Measurements from ENCODE around the gene CPTP.

DNA sequence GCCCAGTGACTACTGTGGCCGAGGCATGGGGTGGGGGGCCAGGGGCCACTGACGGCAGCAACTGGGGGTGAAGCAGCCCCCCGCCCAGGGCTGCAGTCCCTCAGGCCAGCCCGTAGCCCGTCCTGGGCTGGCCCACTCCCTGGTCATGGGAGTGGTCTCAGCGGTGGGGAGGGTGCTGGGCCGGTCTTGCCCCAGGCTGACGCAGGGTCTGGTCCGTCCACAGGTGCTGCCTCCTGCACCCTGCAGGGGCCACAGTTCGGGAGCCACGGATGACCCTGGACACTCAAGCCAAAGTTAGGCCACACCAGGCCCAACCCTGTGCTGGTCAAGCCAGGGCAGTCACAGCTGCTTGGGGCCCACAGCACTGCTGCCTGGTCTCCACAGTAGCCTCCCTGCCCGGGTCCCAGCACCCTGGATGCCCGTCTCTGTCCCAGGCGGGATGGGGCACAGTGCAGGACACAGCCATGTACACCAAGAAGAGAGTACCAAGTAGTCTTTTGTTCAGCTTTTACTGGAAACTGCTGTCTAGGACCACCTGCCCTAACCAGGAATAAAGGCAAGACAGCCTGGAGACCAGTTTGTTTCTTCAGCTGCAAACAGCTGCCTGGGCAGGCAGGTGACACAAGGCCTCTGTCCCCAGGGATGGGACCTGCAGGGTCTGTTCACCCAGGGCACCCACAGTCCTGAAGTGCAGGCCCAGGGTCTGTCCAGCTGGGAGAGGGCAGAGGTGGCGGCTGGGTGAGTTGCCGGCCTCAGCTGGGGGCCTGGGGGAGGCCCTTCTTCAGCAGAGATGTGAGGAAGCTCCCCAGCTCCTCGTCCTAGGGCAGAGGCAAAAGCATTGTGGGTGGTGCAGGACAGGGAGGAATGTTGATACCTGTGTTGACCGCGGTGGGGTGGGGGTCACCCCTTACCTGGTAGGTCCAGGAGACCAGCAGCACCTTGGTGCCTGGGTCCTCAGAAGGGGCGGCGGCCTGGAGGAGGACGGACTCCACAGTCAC lies 13.2 kb upstream of the CPTP start:
- TF ChIP-seq, protein P1, sequence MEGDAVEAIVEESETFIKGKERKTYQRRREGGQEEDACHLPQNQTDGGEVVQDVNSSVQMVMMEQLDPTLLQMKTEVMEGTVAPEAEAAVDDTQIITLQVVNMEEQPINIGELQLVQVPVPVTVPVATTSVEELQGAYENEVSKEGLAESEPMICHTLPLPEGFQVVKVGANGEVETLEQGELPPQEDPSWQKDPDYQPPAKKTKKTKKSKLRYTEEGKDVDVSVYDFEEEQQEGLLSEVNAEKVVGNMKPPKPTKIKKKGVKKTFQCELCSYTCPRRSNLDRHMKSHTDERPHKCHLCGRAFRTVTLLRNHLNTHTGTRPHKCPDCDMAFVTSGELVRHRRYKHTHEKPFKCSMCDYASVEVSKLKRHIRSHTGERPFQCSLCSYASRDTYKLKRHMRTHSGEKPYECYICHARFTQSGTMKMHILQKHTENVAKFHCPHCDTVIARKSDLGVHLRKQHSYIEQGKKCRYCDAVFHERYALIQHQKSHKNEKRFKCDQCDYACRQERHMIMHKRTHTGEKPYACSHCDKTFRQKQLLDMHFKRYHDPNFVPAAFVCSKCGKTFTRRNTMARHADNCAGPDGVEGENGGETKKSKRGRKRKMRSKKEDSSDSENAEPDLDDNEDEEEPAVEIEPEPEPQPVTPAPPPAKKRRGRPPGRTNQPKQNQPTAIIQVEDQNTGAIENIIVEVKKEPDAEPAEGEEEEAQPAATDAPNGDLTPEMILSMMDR (IDR thresholded peaks at IDR 0.05), result no peak
- TF ChIP-seq EP300 (IDR thresholded peaks at IDR 0.05), result no peak

Data from tibial nerve (tissue), 4 donors.